ENCODE measurements around the gene RAB44. TPM values are rescaled to one million over a fixed set of nuclear protein-coding genes. Genes with fewer than 3 reads are reported as not detected.
A peak's percentile ranks its signal among the peaks of the same experiment; 100 is the strongest.

Gene RAB44
- total RNA-seq, 1 experiment from 2014 or later = not detected

- DNase-seq (ENCODE audit: low read depth, low spot score) = peak; percentile 28
- in situ Hi-C loops (cut with HindIII; ENCODE audit: low pct_unique_long_range_greater_than_20kb, low sequenced_read_pairs) = no loop called here
Measured at GRCh38 chr6:36769676-36770499, 72.3 kb downstream of the RAB44 start.

DNA sequence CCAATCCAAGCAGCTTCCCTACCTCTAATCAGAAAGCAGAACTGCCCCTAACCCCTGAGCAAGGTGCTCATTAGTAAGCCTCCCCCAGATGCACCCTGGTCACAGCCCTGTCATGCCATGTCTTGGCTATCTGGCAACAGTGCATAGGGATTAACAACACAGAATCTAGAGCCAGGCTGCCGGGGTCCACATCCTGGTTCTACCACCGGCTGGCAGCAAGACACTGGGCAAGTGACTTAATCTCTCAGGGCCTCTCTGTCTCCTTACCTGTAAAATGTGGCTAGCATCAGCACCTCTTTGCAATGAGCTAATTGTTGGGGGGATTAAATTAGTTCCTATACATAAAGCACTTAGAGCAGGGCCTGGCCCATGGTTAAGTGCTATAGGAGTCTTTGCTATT lies 73.5 kb downstream of the RAB44 start:
- in situ Hi-C loops (cut with HindIII; ENCODE audit: low pct_unique_long_range_greater_than_20kb, low sequenced_read_pairs) = no loop called here
- no peak for DNase-seq (ENCODE audit: low read depth, low spot score)

DNA sequence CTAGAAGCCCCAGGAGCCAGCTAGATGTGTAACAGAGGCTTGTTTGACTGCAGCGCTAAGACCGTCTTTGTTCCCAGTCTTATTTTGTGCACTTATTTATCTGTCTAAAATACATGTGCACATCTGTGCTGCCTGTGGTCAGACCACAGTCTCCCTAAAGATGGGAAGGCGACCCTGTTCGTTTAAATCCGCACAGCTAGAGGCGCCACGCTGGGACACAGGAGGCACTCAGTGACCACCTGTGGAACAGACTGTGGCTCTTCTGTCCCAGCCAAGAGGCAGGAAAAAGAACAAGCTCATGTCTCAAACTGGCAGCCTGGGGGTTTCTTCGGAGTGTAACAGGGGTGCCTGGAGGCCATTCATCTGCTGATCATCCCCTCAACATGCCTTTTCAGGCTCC lies 74.8 kb downstream of the RAB44 start:
- DNase-seq (ENCODE audit: low read depth, low spot score) = no peak
- in situ Hi-C loops (cut with HindIII; ENCODE audit: low pct_unique_long_range_greater_than_20kb, low sequenced_read_pairs) = no loop called here

DNA sequence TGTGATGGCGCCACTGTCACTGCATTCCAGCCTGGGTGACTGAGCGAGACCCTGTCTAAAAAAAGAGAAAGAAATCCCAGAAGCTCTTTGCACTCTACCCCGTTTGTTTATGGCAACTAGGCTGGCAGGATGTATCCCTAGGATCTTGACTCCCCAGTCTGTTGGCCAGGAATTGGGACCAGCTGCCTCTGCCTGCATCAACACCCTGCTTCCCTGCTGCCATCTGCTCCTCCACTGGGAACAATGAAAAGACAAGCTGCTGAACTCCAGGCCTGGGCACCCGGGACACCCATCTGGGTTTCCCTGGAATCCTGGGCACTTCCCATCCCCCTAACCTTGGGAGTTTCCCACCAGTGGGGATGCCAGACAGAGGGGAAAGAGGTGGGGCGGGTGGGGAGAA lies 76.7 kb downstream of the RAB44 start:
- no peak for DNase-seq (ENCODE audit: low read depth, low spot score)
- in situ Hi-C loops (cut with HindIII; ENCODE audit: low pct_unique_long_range_greater_than_20kb, low sequenced_read_pairs) = no loop called here

- DNase-seq (ENCODE audit: low read depth, low spot score) = no peak
- in situ Hi-C loops (cut with HindIII; ENCODE audit: low pct_unique_long_range_greater_than_20kb, low sequenced_read_pairs) = no loop called here
Measured at GRCh38 chr6:36776167-36776566, 78.5 kb downstream of the RAB44 start.

- DNase-seq (ENCODE audit: low read depth, low spot score) = no peak
- in situ Hi-C loops (cut with HindIII; ENCODE audit: low pct_unique_long_range_greater_than_20kb, low sequenced_read_pairs) = no loop called here
Measured at GRCh38 chr6:36777801-36778200, 80.2 kb downstream of the RAB44 start.

DNA sequence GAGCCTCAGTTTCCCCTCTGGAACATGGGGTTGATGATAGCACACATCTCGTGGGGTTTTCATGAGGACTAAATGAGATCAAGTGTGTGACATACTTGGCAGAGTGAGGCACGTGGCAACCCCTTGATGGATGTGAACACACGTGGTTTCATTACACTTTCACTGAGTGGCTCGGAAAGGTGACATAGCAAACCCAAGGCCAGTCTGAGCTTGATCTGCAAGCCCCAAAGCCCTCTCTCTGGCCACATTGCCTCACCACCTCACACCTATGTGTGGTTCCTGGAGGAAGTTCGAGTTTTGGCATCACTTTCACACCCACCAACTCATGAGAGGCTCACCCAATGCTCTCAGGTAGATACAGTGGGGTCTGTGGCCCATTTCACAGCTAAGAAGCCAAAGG lies 81.6 kb downstream of the RAB44 start:
- DNase-seq (ENCODE audit: low read depth, low spot score) = no peak
- in situ Hi-C loops (cut with HindIII; ENCODE audit: low pct_unique_long_range_greater_than_20kb, low sequenced_read_pairs) = no loop called here

GRCh38 chr6:36780442-36781177 lies 83.0 kb downstream of the RAB44 start:
- in situ Hi-C loops (cut with HindIII; ENCODE audit: low pct_unique_long_range_greater_than_20kb, low sequenced_read_pairs) = no loop called here
- DNase-seq (ENCODE audit: low read depth, low spot score) = no peak

DNA sequence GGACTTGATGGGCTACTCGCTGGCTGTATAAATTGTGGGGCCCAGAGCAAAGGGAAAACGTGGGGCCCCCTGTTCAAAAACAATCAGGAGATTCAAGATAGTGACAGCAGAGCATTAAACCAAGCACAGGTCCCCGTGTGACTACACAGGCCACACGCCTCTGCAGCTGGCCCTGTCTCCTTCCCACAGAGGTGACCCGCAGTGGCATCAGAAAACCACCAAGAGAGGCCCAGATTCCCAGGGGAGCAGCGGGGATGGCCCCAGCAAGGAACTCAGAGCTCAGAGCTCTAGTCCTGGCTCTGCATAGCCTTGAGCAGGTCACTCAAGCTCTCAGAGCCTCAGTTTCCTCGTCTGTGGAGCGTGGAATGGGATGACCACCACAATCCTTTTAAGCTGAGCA lies 84.0 kb downstream of the RAB44 start:
- in situ Hi-C loops (cut with HindIII; ENCODE audit: low pct_unique_long_range_greater_than_20kb, low sequenced_read_pairs) = no loop called here
- no peak for DNase-seq (ENCODE audit: low read depth, low spot score)

Small RNA genes lying within 50 kb of the gene (small RNA-seq; reads per million reads assigned to genes)
- 0 reads per million in 2 experiments for gene RF00019

Other genes with a start within 250 kb of the RAB44 start
- 8.4 and 10.7 TPM in 2 replicates for gene STK38, start 150.3 kb upstream of the RAB44 start, total RNA-seq (2014; rRNA removed; shearing (Covaris generic))
- 225 and 237 TPM in 2 replicates for gene SRSF3, start 103.5 kb upstream of the RAB44 start, total RNA-seq (2014; rRNA removed; shearing (Covaris generic))
- 65.0 and 68.0 TPM in 2 replicates for gene CDKN1A, start 19.1 kb upstream of the RAB44 start, total RNA-seq (2014; rRNA removed; shearing (Covaris generic))
- 0.63 TPM in 1 of 2 replicates, not detected in the other for gene CPNE5, start 141.6 kb downstream of the RAB44 start, total RNA-seq (2014; rRNA removed; shearing (Covaris generic))
- gene PPIL1, start 177.0 kb downstream of the RAB44 start, total RNA-seq (2014; rRNA removed; shearing (Covaris generic)) = 56.7 and 57.1 TPM in 2 replicates
- gene C6orf89, start 188.1 kb downstream of the RAB44 start, total RNA-seq (2014; rRNA removed; shearing (Covaris generic)) = 47.0 and 55.9 TPM in 2 replicates

Measured in SK-MEL-5 (cell line).